Stimulated activated CD8-positive, alpha-beta memory T cell treated with anti-CD3 and anti-CD28 coated beads, Interleukin-15, amount 100 ng/mL, for 4 hours (primary cell): ENCODE results near the gene PKMYT1.
"Not testable (repeated sequence)": the region's sequence is repeated elsewhere in the genome, so short reads cannot be mapped to it uniquely, and the experiment has no call there.

Experiments
- DNase-seq, 2 donors: peaks; one replicate each; pipeline ENCODE4 v3.0.0-alpha.2; 2020; ENCODE audit warnings: low read depth in 2 of 2

The PKMYT1 gene

DNA sequence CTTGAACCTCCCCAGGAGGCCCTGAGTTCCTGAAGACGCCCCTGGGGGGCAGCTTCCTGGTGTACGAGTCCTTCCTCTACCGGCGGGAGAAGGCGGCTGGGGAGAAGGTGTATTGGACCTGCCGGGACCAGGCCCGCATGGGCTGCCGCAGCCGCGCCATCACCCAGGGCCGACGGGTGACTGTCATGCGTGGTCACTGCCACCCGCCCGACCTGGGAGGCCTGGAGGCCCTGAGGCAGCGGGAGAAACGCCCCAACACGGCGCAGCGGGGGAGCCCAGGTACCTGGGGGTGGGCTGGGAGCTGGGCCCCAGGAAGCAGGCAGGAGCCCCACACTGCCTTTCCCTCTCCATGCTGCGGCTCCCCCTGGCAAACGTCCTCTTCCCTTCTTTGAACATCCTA is 46.5 kb downstream of the PKMYT1 start:
- DNase-seq: no peak

DNA sequence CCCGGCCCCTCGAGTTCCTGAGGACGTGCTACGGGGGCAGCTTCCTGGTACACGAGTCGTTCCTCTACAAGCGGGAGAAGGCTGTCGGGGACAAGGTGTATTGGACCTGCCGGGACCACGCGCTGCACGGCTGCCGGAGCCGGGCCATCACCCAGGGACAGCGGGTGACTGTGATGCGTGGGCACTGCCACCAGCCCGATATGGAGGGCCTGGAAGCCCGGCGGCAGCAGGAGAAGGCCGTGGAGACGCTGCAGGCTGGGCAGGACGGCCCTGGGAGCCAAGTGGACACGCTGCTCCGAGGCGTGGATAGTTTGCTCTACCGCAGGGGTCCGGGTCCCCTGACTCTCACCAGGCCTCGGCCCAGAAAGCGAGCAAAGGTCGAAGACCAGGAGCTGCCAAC is 47.1 kb downstream of the PKMYT1 start:
- DNase-seq: no peak

DNA sequence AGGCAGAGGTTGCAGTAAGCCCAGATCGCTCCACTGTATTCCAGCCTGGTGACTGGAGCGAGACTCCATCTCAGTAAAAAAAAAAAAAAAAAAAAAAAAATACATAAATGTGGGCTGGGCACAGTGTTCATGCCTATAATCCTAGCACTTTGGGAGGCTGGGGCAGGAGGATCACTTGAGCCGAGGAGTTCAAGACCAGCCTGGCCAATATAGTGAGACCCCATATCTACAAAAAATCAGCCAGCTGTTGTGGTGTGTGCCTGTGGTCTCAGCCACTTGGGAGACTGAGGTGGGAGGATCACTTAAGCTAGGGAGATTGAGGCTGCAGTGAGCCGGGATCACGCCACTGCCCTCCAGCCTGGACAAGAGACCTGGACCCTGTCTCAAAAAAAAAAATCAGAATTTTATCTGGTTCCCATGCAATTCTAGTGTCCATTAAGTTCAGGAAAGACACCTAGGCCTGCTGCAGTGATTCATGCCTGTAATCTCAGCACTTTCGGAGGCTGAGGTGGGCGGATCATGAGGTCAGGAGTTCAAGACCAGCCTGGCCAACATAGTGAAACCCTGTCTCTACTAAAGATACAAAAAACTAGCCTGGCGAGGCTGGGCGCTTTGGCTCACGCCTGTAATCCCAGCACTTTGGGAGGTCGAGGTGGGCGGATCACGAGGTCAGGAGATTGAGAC is 48.9 kb downstream of the PKMYT1 start:
- DNase-seq: not testable (repeated sequence)

DNA sequence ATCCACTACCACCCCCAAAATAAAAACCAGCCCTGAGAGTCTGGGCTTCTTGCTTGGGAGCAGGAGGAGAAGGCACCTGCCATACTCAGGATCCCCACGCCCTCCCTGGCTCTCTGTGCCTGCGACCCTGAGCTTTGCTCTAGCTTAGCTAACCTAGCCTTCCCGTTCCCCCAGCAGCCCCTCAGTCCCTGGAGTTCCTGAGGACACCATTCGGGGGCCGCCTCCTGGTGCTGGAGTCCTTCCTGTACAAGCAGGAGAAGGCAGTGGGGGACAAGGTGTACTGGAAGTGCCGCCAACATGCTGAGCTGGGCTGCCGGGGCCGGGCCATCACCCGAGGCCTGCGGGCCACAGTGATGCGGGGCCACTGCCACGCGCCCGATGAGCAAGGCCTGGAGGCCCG is 50.0 kb downstream of the PKMYT1 start:
- DNase-seq: no peak

DNA sequence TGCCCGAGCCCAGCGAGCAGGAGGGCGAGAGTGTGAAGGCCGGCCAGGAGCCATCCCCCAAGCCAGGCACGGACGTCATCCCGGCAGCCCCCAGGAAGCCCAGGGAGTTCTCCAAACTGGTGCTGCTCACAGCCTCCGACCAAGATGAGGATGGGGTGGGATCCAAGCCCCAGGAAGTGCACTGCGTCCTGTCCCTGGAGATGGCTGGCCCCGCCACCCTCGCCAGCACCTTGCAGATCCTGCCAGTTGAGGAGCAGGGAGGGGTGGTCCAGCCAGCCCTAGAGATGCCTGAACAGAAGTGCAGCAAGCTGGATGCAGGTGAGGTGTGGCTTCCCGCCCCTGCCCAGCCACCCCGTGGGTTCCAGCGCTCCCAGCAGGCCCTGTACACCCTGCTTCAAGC is 50.6 kb downstream of the PKMYT1 start:
- DNase-seq: no peak

DNA sequence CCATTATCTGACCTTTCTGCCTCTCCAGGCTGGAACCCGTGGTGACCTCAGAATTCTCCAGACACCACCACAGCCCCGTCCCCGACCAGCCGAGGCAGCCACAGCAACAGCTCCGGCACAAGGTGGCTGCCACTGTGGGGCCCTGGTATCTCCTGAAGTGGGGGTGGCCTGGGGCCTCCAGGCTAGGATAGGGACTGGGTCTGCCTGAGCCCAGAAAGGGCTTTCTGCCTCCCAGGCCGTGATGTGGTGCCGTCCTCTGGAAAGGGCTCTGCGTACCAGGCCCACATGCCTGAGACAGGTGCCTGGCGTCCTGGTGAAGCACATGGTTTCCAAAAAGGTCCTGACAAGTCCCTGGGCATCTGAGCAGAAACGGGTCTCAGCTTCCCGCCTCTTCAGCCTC is 51.5 kb downstream of the PKMYT1 start:
- no peak for DNase-seq

DNA sequence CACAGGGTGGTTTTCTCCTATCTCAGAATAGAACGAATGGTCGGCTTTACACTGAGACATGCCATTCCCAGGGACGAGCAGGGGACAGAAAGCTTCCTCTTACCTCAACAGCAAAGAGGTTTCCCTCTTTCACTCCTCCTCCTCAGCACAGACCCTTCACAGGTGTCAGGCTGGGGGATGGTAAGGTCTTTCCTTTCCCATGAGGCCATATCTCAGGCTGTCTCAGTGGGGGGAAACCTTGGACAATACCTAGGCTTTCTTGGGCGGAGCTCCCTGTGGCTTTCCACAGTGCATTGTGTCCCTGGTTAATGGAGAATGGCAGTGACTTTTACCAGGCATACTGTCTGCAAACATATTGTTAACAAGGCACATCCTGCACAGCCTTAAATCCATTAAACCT is 52.1 kb downstream of the PKMYT1 start:
- DNase-seq: not testable (repeated sequence)

DNA sequence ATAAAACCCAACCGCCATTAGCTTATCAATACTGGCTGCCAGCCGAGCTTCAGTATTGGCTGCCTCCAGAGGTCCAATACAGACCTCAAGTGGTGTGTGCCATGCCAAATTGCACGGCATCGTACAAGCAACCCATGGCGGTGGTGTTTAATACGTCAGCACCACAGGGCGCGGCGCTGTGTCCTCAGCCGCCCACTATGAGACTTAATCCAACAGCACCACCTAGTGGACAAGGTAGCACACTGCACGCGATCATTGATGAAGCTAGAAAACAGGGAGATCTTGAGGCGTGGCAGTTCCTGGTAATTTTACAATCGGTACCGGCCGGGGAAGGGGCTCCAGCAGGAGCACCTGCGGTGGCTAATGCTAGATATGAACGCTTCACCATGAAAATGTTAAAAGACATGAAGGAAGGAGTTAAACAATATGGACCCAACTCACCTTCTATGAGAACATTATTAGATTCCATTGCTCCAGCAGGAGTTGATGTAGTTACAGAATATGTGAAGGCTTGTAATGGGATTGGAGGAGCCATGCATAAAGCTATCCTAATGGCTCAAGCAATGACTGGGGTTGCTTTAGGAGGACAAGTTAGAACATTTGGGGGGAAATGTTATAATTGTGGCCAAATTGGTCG is 53.1 kb downstream of the PKMYT1 start:
- peak; percentile 57 to 78 for DNase-seq

DNA sequence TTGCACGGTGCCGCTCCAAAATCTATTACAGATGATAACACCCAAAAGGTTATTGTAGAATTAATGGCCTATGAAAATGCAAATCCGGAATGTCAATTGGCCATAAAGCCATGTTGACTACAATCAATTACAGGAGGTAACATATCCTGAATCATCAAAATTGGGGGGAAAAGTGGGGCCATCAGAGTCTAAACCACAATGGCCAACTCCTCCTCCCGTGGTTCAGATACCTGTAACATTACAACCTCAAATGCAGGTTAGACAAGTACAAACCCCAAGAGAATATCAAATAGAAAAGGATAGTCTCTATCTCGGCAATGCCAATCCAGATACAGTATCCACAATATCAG is 53.6 kb downstream of the PKMYT1 start:
- no peak for DNase-seq

DNA sequence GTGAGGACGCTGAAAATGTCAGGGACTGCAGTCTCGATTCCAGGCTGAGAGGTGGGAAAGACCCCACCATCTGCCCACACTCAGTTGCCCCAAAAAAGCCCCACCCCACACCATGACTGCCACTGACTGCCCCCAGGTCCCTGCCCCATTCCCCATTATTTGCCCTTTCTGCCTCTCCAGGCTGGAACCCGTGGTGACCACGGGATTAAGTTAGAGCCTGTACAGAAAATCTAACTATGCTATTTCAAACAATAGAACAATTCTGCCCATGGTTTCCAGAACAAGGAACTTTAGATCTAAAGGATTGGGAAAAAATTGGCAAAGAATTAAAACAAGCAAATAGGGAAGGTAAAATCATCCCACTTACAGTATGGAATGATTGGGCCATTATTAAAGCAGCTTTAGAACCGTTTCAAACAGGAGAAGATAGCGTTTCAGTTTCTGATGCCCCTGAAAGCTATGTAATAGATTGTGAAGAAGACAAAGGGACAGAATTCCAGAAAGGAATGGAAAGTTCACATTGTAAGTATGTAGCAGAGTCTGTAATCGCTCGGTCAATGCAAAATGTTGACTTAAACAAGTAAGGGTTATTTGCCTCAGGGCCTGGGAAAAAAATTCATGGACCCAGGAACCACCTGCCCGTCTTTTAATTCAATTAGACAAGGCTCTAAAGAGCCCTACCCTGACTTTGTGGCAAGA is 54.1 kb downstream of the PKMYT1 start:
- DNase-seq: no peak

DNA sequence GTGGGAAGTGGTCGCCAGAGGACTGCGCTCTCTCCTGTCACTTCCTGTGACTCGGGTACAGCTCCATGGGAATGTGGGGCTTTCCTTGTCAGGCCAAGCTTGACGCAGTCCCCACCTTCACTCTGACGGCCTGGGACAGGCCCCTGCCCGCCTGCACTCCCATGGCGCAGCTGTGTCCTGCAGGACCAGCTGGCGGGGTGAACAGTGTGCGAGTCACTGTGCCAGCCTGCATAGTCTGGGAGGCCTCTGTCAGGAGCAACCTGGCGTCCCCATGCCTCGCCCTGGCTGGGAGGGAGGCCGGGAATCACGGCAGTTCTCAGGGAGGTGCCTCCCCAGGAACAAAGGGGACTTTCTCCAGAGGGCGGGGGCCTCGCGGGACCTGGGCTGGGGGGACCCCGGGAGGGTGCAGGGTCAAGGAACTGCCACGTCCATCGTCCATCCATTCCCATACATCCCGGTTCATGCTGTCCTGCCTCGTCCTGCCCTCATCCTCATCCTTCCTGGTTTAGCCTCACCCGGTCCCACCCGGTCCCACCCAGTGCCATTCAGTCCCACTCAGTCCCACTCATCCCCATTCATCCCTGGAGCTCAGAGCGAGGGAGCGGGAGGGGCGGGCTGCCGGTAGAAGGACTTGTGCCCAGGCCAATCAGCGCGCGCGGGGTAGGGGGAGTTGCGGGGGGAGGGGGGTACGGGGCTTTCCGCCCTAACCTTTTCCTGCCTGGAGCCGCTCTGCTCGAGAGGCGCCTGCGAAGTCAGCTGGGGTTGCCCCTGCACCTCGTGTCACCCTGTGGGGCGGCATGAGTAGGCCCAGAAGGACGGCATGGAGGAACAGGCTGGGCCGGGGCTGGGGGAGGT is 55.1 kb downstream of the PKMYT1 start:
- no peak for DNase-seq

DNA sequence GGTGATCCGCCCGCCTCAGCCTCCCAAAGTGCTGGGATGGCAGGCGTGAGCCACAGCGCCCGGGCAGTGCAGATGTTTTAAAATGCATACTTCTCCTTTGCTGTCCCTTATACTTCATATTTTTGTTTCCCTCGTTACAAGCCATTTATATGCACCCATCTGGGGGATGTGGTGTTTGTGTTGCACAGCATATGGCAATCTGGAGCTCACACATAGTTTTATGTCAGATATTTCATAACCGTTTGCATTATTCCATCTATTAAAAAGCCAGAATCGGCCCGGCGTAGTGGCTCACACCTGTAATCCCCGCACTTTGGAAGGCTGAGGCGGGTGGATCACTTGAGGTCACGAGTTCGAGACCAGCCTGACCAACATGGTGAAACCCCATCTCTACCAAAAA is 56.8 kb downstream of the PKMYT1 start:
- DNase-seq: no peak
